Peyer's patch (tissue), 4 donors: ENCODE results near the gene LYPLA2. TPM values are rescaled to one million over a fixed set of nuclear protein-coding genes. Genes with fewer than 3 reads are reported as not detected.
"Not testable (repeated sequence)": the region's sequence is repeated elsewhere in the genome, so short reads cannot be mapped to it uniquely, and the experiment has no call there.

Source experiments
- DNase-seq, 3 donors: peaks; one replicate each; pipeline ENCODE4 v3.0.0-alpha.2; 2017 to 2019
- H3K27ac ChIP-seq, 4 donors: fragments of 200-600 bp; sonication (generic); one replicate each; pipeline ENCODE4 v1.5.1; 2016 to 2019
- H3K27me3 ChIP-seq, 2 donors: fragments of 200-600 bp; sonication (generic); one replicate each; pipeline ENCODE4 v1.5.1; 2019
- H3K36me3 ChIP-seq, 3 donors: fragments of 200-600 bp; sonication (generic); one replicate each; pipeline ENCODE4 v1.5.1; 2016 to 2019
- H3K4me1 ChIP-seq, 4 donors: fragments of 200-600 bp; sonication (generic); one replicate each; pipeline ENCODE4 v1.5.1; 2016 to 2019
- H3K4me3 ChIP-seq, 4 donors: fragments of 200-600 bp; sonication (generic); 1 replicate in 3 of 4; 2 replicates in 1 of 4; pipeline ENCODE4 v1.5.1; 2016 to 2019; ENCODE audit warnings: mild to moderate bottlenecking in 1 of 4
- H3K9me3 ChIP-seq, 4 donors: fragments of 200-600 bp; sonication (generic); one replicate each; pipeline ENCODE4 v1.5.1; 2016 to 2019; ENCODE audit warnings: mild to moderate bottlenecking in 1 of 4
- POLR2A ChIP-seq, 2 donors: fragments of 450-650 bp; IDR thresholded peaks; one replicate each; pipeline ENCODE4 v1.5.1; 2017; ENCODE audit warnings: antibody characterized with exemption in 2 of 2, mild to moderate bottlenecking in 2 of 2, moderate library complexity in 2 of 2
- total RNA-seq, 4 donors: library from RNA; depleted of rRNA; stranded (reverse); fragments of >200 nt; gene quantifications; one replicate each; pipeline ENCODE4 v1.1.0, GENCODE V29; 2016
- TF ChIP-seq, protein P1 (sequence below), 6 experiments: fragments of 450-650 bp in 4 of 6; fragments of 200-600 bp in 2 of 6; sonication (generic) in 1 of 6; IDR thresholded peaks; one replicate each; pipeline ENCODE4 v1.5.1; 2017 to 2019; ENCODE audit warnings: antibody characterized with exemption in 6 of 6, mild to moderate bottlenecking in 3 of 6, moderate library complexity in 1 of 6

The LYPLA2 gene
- total RNA-seq, 4 donors from 2014 or later, result 47.0 to 117 (median 105) TPM

GRCh38 chr1:23774174-23774880 lies 16.6 kb upstream of the LYPLA2 start:
- H3K27me3 ChIP-seq, result no peaks in the 10 kb centered on the region
- H3K4me3 ChIP-seq, result no peak overlapping the region
- TF ChIP-seq POLR2A (IDR thresholded peaks at IDR 0.05), result no peak
- TF ChIP-seq, protein P1, sequence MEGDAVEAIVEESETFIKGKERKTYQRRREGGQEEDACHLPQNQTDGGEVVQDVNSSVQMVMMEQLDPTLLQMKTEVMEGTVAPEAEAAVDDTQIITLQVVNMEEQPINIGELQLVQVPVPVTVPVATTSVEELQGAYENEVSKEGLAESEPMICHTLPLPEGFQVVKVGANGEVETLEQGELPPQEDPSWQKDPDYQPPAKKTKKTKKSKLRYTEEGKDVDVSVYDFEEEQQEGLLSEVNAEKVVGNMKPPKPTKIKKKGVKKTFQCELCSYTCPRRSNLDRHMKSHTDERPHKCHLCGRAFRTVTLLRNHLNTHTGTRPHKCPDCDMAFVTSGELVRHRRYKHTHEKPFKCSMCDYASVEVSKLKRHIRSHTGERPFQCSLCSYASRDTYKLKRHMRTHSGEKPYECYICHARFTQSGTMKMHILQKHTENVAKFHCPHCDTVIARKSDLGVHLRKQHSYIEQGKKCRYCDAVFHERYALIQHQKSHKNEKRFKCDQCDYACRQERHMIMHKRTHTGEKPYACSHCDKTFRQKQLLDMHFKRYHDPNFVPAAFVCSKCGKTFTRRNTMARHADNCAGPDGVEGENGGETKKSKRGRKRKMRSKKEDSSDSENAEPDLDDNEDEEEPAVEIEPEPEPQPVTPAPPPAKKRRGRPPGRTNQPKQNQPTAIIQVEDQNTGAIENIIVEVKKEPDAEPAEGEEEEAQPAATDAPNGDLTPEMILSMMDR (IDR thresholded peaks at IDR 0.05), result no peak
- H3K36me3 ChIP-seq, result no peaks in the 10 kb centered on the region
- H3K4me1 ChIP-seq, result peaks cover 0 to 25% (median 0%) of the 10 kb centered on the region in 4 donors
- DNase-seq, result no peak
- no peaks in the 10 kb centered on the region for H3K9me3 ChIP-seq
- H3K27ac ChIP-seq, result no peak overlapping the region

- no peak for DNase-seq
- TF ChIP-seq, protein P1 (IDR thresholded peaks at IDR 0.05), result no peak
- no peak for TF ChIP-seq POLR2A (IDR thresholded peaks at IDR 0.05)
- H3K9me3 ChIP-seq, result no peaks in the 10 kb centered on the region
- no peak overlapping the region for H3K27ac ChIP-seq
- no peaks in the 10 kb centered on the region for H3K27me3 ChIP-seq
- no peak overlapping the region for H3K4me3 ChIP-seq
- peaks cover 0 to 13% (median 0%) of the 10 kb centered on the region in 3 donors for H3K36me3 ChIP-seq
- peaks cover 0 to 36% (median 2%) of the 10 kb centered on the region in 4 donors for H3K4me1 ChIP-seq
Measured at GRCh38 chr1:23776217-23776616, 14.7 kb upstream of the LYPLA2 start.

- peaks cover 0 to 31% (median 2%) of the 10 kb centered on the region in 4 donors for H3K4me1 ChIP-seq
- peak; percentile 74 to 92 (median 91) for DNase-seq
- H3K9me3 ChIP-seq, result no peaks in the 10 kb centered on the region
- H3K4me3 ChIP-seq, result peak within 1 kb of the TSS; percentile 71 to 98 (median 83)
- peak within 1 kb of the TSS; percentile 89 to 94 (median 92) for H3K27ac ChIP-seq
- H3K36me3 ChIP-seq, result peaks cover 0 to 13% (median 0%) of the 10 kb centered on the region in 3 donors
- no peaks in the 10 kb centered on the region for H3K27me3 ChIP-seq
- TF ChIP-seq POLR2A (IDR thresholded peaks at IDR 0.05), result peak; percentile 80 to 88
- TF ChIP-seq, protein P1 (IDR thresholded peaks at IDR 0.05), result no peak
Measured at GRCh38 chr1:23777979-23778814, 12.7 kb upstream of the LYPLA2 start, which contains the start of gene PITHD1. Gene PITHD1 (plus strand): TSS chr1:23778418. CDS start chr1:23778516, 98 bp downstream.

GRCh38 chr1:23779826-23780371 lies 11.0 kb upstream of the LYPLA2 start:
- no peak overlapping the region for H3K4me3 ChIP-seq
- H3K9me3 ChIP-seq, result no peaks in the 10 kb centered on the region
- no peak overlapping the region for H3K27ac ChIP-seq
- no peak for DNase-seq
- TF ChIP-seq POLR2A (IDR thresholded peaks at IDR 0.05), result no peak
- TF ChIP-seq, protein P1 (IDR thresholded peaks at IDR 0.05), result no peak
- H3K36me3 ChIP-seq, result peaks cover 0 to 26% (median 0%) of the 10 kb centered on the region in 3 donors
- no peaks in the 10 kb centered on the region for H3K27me3 ChIP-seq
- H3K4me1 ChIP-seq, result peaks cover 0 to 31% (median 2%) of the 10 kb centered on the region in 4 donors

DNA sequence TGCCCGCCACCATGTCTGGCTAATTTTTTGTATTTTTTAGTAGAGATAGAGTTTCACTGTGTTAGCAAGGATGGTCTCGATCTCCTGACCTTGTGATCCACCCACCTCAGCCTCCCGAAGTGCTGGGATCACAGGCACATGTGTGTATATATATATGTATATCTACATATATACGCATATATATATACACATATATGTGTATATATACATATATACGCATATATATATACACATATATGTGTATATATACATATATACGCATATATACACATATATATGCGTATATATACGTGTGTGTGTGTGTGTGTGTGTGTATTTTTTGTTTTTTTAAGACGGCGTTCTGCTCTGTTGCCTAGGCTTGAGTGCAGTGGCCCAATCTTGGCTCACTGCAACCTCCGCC lies 7.8 kb upstream of the LYPLA2 start:
- not testable (repeated sequence) for H3K9me3 ChIP-seq, DNase-seq, H3K27ac ChIP-seq, H3K4me3 ChIP-seq, H3K27me3 ChIP-seq
- peaks cover 0 to 59% (median 3%) of the 10 kb centered on the region in 3 donors for H3K36me3 ChIP-seq
- peaks cover 0 to 17% (median 2%) of the 10 kb centered on the region in 4 donors for H3K4me1 ChIP-seq
